ENCODE data around the gene CD72.
"Not testable (repeated sequence)": the region's sequence is repeated elsewhere in the genome, so short reads cannot be mapped to it uniquely, and the experiment has no call there.

CD72 gene

DNA sequence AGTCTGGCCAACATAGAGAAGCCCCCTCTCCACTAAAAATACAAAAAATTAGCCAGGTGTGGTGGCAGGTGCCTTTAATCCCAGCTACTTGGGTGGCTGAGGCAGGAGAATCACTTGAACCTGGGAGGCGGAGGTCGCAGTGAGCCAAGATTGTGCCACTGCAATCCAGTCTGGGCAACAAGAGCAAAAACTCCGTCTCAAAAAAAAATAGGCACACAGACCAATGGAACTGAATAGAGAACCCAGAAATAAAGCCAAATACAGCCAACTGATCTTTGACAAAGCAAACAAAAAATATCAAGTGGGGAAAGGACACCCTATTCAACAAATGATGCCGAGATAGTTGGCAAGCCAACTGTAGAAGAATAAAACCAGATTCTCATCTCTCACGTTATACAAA lies 29.7 kb downstream of the CD72 start:
- DNase-seq (ENCODE audit: low spot score): not testable (repeated sequence)

GRCh38 chr9:35584681-35585080 lies 33.5 kb downstream of the CD72 start:
- DNase-seq (ENCODE audit: low spot score): not testable (repeated sequence)

DNA sequence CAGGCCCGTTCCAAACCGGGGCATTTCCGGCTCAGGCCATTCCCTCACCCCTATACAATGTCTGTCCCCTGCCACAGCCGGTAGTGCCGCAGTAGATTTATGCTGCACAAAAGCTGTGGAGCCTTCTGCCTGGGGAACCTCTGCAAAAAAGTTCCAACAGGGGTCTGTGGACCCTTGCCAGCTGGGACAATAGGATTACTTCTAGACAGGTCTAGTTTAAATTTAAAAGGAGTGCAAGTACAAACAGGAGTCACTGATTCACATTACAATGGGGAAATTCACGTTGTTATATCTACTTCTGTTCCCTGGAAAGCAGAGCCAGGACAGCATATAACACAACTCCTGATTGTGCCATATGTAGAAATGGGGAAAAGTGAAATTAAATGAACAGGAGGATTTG lies 34.7 kb downstream of the CD72 start:
- DNase-seq (ENCODE audit: low spot score): not testable (repeated sequence)

DNA sequence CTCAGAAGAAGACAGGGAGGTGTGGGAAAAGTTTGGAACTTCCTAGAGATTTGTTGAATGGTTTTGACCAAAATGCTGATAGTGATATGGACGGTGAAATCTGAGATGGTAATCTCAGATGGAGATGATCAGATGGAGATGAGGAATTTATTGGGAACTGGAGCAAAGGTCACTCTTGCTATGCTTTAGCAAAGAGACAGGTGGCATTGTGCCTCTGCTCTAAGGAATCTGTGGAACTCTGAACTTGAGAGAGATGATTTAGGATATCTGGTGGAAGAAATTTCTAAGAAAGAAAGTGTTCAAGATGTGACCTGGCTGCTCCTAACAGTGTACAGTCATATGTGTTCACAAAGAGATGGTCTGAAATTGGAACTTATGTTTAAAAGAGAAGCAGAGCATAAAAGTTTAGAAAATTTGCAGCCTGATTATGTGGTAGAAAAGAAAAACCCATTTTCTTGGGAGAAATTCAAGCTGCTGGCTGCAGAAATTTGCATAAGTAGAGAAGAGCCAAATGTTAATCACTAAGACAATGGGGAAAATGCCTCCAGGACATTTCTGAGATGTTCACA lies 38.5 kb downstream of the CD72 start:
- DNase-seq (ENCODE audit: low spot score): not testable (repeated sequence)

DNA sequence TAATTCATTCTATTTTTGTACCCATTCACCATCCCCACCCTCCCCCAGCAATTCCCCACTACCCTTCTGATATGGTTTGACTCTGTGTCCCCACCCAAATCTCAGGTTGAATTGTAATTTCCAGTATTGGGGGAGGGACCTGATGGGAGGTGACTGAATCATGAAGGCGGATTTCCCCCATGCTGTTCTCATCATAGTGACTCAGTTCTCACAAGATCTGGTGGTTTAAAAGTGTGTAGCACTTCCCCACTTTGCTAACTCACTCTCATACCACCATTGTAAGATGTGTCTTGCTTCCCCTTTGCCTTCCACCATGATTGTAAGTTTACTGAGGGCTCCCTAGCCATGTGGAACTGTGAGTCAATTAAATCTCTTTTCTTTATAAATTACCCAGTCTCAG lies 39.1 kb downstream of the CD72 start:
- no peak for DNase-seq (ENCODE audit: low spot score)

DNA sequence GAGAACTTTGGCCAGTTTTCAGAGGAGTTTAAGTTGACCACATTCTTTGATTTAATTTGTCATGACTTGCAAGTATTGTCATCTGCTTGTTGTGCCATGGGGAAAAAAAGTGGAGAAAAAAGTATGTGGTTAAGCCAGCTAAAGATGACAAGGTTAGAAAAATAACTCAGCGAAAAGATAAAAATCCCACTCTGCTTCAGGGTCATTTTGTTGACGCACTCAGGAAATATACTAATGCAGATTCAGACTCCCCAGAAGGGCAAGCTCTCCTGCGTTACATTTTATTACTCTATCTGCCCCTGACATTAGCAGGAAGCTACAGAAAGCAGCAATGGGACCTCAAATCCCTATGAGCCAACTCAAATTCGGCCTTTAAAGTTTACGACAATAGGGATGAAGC lies 40.7 kb downstream of the CD72 start:
- no peak for DNase-seq (ENCODE audit: low spot score)

DNA sequence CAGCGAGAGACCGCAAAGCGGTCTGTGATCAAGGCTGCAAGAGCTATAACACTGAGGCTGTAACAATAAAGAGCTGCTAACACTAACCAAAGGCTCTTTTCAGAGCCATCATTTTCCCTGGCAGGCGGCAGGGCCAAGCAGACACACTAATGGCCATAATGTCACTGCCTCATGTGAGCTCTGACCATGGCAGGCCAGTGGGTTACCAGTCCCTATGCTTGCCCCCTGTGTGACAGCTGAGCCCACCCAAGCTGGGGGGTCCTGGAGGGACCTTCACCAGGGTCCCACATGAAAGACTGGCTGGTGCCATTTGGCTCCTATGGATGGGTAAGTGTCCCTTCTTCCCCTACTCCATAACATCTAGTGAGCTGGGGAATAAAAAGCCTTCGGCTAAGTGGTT lies 42.7 kb downstream of the CD72 start:
- DNase-seq (ENCODE audit: low spot score): no peak

DNA sequence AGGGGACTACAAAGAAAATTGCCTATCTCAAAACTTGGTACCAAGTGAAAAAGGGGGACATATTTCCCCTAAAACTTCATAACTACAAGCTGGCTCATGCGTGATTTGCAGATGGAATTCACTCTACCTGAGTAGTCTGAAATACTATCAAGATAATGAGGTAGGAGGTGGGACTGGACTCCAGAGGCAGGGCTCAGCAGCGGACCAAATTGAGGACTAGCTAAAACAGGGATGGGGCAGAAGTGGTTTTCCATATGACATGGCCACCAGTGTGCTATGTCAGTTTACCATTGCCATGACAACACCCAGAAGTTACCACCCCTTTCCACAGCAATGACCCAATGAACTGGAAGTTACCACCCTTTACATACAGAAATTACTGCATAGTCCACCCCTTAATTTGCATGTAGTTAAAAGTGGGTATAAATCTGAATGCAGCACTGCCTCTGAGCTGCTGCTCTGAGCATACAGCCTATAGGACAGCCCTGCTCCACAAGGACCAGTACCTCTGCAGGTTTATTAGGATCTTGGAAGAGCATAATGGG lies 43.6 kb downstream of the CD72 start:
- no peak for DNase-seq (ENCODE audit: low spot score)

DNA sequence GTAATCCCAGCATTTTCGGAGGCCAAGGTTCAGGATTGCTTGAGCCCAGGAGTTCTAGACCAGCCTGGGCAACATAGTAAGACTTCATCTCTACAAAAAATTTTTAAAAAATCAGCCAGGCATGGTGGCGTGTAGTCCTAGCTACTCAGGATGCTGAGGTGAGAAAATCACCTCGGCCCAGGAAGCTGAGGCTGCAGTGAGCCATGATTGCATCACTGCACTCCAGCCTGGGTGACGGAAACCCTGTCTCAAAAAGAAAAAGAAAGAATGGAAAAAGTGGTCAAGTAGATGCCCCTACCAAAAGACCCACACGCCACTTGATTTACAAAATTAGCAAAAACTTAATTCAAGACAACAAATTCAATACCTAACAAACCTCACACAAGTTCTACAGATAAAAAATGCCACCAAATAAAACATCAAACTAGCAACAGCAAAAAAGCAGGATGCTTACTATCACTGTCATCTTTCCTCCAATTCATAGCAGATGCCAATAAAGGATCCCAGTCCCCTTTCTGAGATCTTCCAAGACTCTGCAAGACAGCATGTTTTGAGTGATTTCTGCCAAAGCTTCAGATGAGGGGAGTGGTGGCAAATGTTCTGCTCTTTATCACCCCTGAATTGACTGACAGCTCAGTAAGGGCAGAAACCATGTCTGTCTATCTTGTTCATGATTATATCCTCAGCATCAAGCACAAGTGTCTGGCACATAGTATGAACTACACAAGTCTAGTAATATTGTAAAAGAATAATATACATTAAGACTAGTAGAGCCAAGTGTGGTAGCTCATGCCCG lies 47.3 kb downstream of the CD72 start:
- peak; percentile 23 for DNase-seq (ENCODE audit: low spot score)

GRCh38 chr9:35569206-35569605 lies 49.0 kb downstream of the CD72 start:
- DNase-seq (ENCODE audit: low spot score): no peak

DNA sequence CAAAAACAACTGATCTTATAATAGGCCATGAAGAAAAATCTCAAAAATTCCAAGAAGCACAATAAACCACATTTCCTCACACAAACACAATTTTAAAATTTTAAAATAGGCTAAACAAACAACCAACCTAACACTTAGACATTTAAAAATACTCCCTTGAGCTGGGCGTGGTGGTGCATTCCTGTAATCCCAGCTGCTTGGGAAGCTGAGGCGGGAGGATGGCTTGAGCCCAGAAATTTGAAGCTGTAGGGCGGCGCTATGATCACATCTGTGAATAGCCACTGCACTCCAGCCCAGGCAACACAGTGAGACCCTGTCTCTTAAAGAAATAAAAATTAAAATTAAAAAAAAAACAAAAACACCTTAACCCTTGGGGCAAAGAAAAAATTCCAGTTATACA lies 50.0 kb downstream of the CD72 start:
- DNase-seq (ENCODE audit: low spot score): no peak

GRCh38 chr9:35566417-35566816 lies 51.8 kb downstream of the CD72 start:
- DNase-seq (ENCODE audit: low spot score): no peak

DNA sequence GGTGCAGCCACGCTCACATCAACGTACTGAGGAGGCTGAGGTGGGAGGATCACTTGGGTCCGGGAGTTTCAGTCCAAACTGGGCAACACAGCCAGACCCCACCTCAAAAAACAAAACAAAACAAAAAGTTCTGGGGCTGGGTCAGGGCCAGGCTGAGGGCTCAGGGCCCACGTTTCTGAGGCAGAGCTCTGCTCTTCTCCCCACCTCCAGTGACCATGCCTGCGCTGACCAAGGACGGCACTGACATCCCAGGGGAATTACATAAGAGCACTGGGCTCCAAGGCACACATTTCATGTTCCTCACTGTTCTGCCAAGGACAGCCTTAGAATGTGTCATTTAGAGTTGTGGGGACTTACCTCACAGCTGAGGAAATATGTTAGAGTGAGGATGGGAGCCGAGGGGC lies 53.6 kb downstream of the CD72 start:
- DNase-seq (ENCODE audit: low spot score): no peak

- no peak for DNase-seq (ENCODE audit: low spot score)
These were observed 54.4 kb downstream of the CD72 start for GRCh38 chr9:35563791-35564197.

GRCh38 chr9:35562895-35563780 lies 55.1 kb downstream of the CD72 start:
- no peak for DNase-seq (ENCODE audit: low spot score)

GRCh38 chr9:35561468-35562261 lies 56.5 kb downstream of the CD72 start:
- no peak for DNase-seq (ENCODE audit: low spot score)

DNA sequence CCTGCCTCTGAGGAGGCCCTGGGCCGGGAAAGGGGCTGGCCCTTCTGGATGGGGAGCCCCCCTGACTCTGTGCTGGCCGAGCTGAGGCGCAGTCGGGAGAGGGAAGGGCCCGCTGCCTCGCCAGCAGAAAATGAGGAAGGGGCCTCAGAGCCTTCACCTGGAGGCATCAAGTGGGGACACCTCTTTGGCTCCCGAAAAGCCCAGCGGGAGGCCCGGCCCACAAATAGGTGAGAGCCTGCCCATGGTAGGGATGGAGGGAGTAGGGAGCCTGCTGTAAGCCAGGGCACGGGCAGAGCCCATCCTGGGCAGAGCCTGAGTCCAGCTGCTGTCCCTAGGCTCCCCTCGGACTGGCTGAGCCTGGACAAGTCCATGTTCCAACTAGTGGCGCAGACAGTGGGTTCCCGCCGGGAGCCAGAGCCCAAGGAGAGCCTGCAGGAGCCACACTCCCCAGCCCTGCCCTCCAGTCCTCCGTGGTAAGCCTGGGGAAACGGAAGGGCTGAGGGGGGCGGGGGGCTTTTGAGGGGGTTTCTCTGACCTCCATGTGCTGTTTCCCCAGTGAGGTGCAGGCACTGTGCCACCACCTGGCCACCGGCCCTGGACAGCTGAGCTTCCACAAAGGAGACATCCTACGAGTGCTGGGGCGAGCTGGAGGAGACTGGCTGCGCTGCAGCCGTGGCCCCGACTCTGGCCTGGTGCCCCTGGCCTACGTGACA lies 57.4 kb downstream of the CD72 start:
- no peak for DNase-seq (ENCODE audit: low spot score)

Measured in CD4-positive, alpha-beta T cell treated with Interleukin-2 at 100 ng/mL for 4 hours (primary cell).